ENCODE measurements around the gene ACOT13.
"Not testable (repeated sequence)": the region's sequence is repeated elsewhere in the genome, so short reads cannot be mapped to it uniquely, and the experiment has no call there.

Gene ACOT13

DNA sequence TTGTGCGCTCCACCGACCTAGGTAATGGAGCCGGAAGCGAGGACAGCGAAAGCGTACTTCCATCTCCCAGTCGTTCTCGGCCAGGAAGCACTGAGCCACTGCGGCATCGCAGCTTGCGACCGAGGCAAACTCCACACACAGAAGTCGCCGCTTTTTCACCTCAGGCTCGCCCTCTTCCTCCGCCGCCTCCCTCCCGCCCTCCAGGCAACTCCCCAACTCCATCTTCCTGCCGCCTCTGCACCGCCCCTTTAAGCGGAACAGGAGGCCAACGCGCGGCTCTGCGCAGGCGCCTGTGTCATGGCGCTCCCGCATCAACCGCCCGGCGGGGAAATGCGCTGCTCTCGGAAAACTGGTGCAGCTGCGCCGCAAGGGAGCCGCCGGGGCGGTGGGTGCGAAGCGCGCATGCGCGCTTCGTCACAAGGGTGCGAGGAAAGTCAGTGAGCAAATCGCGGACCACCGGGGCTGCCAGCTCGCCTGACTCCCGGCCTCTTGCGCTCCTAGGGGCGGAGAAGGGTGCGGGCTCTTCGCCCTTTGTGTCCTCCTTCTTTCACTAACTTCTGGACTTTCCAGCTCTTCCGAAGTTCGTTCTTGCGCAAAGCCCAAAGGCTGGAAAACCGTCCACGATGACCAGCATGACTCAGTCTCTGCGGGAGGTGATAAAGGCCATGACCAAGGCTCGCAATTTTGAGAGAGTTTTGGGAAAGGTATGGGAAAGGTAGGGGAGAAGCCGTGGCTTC is at the start of gene ACOT13, which contains the start of gene TDP2:
Gene ACOT13 (plus strand): TSS at position 437 of the 737 bp plus-strand sequence. CDS start 187 bp downstream, at position 624.
Gene TDP2 (minus strand): TSS at position 259 of the 737 bp plus-strand sequence. CDS start 37 bp downstream, at position 222.
- DNase-seq (ENCODE audit: low spot score), result peak; percentile 82

DNA sequence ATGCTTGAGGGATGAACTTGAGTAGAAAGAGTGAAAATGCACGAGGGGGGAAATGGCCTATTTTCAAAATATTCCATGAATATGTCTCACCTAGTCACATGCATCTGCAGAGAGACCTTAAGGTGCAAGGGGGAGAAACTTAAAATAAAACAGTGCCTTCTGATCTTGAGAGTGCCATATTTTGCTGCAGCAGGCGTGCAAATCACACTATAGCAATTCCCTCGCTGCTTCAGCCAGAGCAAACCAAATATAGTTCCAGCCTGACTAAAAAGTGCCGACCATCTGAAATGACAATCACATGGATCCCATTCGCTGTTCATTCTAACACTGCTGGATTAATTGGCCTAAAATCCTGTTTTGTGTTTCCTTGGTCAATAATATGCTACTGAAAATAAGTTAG is 47.2 kb upstream of the ACOT13 start:
- DNase-seq (ENCODE audit: low spot score), result no peak

DNA sequence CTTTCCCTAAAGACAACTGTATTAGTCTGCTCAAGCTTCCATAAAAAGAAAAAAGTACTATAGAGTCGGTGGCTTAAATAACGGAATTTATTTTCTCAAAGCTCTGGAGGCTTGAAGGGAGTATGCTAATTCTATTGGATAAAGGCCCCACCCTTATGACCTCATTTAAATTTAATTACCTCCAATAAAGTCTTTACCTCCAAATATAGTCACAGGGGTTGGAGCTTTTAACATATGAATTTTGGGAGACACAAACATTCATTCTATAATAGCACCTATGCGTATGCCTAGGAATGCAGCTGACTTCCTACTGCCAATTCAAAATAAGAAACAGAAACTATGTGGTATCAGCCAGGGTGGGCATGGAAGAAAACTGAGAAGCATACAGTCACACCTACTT is 46.2 kb upstream of the ACOT13 start:
- no peak for DNase-seq (ENCODE audit: low spot score)

GRCh38 chr6:24621626-24622289 is 45.1 kb upstream of the ACOT13 start:
- DNase-seq (ENCODE audit: low spot score), result no peak

DNA sequence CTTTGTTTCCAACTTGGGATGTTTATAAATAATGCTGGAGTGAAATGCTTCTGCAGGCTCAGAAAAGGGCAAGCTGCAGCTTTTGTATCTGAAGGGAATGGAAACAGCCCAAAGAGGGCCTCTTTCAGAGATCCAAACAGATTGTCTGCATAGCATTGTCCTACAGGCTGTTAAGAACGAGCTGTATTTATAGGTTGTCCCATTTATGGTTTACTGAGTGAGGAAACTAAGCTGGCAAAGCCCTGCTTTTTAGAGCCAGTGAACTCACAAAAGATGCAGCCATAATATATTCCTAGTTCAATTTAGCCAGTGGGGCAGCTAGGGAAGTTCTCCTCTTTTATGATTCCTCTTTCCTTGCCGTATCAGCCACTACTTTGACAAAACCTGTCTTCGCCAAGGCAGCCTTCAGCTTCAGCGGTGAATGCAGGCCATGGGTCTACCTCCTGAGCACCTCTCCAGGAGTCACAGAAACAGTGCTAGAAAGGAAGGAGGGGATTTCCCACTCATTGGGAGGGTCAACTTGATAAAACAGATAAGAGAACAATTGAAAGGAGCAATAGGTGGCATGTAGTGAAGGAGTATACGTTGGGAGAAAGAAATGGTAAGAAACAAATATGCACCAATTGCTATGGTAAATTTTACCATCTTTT is 35.9 kb upstream of the ACOT13 start:
- DNase-seq (ENCODE audit: low spot score), result no peak

- DNase-seq (ENCODE audit: low spot score), result no peak
These were observed 35.2 kb upstream of the ACOT13 start for GRCh38 chr6:24631671-24632070.

DNA sequence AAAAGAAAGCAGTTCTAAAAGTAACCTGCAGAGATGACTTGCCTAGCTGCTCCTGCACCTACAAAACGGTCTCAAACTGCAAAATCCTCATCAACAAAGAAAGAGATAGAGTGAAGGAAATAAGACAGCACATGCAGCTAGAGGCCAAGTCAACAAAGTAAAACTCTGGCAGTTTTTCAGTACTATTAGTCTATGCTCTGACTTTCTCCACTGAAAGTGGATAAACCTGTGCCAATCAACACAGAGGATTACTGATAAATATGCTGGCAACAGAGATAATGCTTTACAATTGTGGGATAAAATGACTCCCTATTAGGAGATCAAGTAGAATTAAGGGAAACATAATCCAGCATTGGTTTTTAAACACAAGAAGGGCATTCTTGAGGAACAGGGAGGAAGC is 34.3 kb upstream of the ACOT13 start:
- DNase-seq (ENCODE audit: low spot score), result no peak

- no peak for DNase-seq (ENCODE audit: low spot score)
These were observed 30.2 kb upstream of the ACOT13 start for GRCh38 chr6:24636681-24637080.

DNA sequence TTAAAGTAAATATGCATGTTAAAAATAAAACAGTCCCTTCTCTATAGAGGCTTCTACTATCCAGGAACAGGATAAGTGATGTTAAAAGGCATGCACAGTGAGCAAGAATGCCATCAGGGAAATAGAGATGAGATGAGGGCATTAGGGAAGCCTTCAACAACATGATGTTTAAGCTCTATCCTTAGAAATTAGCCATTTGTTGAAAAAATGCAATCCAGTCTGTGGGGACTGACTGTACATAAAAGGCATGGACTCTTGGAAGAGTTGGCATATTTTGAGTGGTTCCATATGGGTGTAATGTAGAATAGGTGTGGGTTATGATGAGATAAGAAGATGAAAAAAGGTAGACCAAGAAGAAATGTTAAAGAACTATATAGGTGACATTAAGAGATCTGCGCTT is 26.7 kb upstream of the ACOT13 start:
- no peak for DNase-seq (ENCODE audit: low spot score)

DNA sequence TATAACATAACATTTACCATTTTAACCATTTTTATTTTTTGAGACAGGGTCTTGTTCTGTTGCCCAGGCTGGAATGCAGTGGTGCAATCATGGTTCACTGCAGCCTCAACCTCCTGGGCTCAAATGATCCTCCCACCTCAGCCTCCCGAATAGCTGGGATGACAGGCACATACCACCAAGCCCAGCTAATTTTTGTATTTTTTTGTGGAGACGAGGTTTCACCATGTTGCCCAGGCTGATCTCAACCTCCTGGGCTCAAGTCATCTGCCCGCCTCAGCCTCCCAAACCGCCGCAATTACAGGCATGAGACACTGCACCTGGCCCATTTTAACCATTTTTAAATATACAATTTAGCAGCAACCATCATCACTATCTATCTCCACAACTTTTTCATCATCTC is 26.2 kb upstream of the ACOT13 start:
- not testable (repeated sequence) for DNase-seq (ENCODE audit: low spot score)

DNA sequence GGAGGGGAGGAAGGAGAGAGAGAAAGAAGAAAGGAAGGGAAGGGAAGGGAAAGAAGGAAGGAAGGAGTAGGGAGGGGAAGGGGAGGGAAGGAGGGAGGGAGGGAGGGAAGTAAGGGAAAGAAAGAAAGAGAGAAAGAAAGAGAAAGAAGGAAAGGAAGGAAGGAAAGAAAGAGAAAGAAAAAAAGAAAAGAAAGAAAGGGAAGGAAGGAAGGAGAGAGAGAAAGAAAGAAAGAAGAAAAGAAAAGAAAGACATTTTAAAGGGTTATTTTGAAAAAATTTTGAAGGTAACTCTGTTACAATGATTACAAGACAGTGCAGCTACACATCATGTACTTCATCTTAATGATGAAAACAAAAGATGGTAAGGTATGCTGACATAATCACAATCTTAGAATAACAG is 24.8 kb upstream of the ACOT13 start:
- no peak for DNase-seq (ENCODE audit: low spot score)

DNA sequence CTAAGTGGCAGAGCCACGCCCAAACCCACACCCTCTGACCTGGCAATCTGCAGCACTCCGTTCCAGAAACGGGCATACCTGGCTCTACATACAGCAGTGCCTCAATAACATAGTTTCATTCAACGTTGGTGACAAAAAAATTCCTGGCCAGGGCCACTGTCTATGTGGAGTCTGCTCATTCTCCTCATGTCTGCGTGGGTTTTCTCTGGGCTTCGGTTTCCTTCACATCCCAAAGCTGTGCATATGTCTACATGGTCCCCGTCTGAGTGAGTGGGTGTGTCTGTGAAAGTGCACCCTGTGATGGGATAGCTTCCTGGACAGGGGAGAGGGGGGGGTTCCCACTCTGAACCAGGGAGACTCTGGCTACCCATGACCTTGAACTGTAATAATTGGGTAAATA is 23.0 kb upstream of the ACOT13 start:
- no peak for DNase-seq (ENCODE audit: low spot score)

DNA sequence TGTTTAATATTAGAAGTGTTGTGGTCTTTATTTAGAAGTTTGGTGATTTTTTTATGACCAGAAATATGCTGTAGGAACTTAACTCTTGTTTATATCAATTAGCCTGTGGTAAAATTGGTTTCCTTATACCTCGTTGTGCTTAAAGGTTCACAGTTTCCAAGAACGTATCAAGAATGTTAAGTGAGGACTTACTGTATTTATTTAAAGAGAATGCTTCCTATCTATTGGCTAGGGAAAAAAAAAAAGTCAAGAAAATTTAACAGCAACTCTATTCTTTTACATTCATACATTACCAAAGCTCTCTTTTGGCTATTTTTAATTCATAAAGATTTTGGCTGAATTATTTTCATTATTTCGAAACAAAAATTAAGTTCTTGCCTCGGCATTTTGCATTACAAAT is 22.5 kb upstream of the ACOT13 start:
- DNase-seq (ENCODE audit: low spot score), result no peak

DNA sequence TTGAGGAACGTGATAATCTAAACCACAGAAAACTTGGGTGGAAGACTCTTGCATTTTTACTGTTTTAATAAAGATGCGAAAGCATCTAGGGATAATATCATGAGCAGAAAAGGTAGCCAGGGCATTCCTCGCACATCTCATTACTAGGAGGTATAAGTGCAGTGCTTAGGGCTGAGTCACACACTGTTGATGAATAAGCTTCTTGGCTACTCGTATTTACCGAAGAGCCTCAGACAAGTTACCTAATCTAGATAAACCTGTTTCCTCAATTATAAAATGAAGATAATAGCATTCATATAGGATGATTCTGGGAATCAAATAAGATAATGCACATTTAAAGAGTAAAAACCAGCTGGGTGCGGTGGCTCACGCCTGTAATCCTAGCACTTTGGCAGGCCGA is 20.1 kb upstream of the ACOT13 start:
- DNase-seq (ENCODE audit: low spot score), result no peak

DNA sequence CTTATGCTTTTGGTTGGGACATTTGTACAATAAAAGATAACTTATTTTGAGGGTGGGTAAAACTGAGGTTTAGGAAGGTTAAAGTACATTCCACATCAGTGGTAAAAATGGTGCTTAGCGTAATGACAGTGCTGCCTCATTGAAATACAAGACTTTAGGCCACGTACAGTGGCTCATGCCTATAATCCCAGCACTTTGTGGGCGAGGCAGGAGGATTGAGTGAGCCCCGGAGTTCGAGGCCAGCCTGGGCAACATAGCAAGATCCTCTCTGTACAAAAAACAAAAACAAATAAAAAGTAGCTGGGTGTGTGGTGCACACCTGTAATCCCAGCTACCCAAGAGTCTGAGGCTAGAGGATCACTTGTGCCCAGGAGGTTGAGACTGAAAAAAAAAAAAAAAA is 18.6 kb upstream of the ACOT13 start:
- no peak for DNase-seq (ENCODE audit: low spot score)

- no peak for DNase-seq (ENCODE audit: low spot score)
These were observed 17.2 kb upstream of the ACOT13 start for GRCh38 chr6:24649691-24650090.

GRCh38 chr6:24650365-24650764 is 16.5 kb upstream of the ACOT13 start:
- DNase-seq (ENCODE audit: low spot score), result no peak

DNA sequence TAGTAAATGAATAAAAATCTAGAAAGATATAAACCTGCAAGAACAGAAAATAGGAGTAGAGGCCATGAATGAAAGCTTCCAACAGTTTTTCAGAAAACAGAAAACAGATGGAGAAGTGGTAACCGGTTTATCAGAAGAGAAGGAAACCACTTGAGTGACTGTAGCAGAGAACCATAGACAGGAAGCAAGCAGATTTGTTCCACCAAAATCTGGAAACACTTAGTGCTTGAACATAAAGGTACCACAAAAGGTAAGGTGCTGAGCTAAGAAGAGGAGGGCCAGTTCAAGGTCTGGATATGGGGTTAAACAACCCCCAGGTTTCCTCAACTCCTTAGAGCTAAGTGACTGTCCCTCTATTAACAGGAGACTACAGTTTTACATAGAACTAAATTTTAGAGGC is 11.7 kb upstream of the ACOT13 start:
- no peak for DNase-seq (ENCODE audit: low spot score)

DNA sequence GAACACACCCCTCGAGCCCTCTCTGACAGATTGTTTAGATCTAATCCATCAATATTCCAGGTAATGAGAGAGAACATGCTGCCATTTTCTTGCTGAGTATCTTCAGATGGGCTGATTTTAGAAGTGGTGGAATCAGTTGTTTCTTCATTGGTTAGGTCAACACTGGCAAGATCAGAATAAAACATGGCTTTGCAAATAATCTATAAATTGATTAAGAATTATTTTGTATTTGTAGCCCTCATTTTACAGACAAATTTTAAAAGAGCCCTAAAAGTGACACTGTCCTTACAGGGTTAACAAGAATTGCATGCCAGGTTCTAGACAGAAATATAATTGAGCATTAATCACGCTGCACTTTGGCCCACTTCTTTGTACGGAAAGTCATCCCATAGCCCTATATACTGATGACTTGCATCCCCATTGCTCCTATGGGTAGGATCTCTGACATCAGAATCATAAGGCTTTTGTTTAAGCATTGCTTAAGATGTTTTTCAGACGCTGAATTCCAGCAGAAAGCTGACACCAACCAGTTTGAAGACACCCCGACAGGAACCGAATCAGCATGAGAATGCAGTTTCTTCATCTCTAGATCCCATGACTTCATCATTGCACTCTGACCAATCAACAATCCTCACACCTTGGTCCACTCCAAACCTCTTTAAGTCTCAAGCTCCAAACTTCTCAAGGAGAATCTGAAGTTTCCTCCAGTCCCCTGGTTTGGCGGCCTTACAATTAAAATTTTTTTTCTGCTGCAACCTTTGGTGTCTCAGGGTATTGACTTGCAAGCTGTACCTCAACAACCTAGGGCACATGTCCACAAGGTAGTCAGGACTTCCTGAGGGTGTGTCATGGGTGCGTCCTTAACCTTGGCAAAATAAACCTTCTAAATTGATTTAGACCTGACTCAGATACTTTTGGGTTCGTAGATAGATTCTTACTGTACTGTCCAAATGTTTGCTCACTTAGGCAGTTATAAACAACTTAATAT is 8.0 kb upstream of the ACOT13 start:
- DNase-seq (ENCODE audit: low spot score), result no peak

GRCh38 chr6:24659561-24659960 is 7.3 kb upstream of the ACOT13 start:
- no peak for DNase-seq (ENCODE audit: low spot score)

DNA sequence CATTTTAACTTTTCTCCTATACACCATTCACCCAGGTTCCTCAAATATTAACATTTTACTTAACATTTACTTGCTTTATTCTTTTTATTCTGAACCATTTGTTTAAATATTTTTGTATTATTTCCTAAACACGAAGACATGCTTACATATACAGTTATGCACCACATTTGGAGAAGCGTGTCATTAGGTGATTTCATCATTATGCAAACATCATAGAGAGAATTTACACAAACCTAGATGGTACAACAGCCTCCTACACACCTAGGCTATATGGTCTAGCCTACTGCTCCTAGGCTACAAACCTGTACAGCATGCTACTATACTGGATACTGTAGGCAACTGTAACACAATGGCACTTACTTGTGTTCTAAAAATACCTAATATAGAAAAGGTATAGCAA is 6.8 kb upstream of the ACOT13 start:
- no peak for DNase-seq (ENCODE audit: low spot score)

DNA sequence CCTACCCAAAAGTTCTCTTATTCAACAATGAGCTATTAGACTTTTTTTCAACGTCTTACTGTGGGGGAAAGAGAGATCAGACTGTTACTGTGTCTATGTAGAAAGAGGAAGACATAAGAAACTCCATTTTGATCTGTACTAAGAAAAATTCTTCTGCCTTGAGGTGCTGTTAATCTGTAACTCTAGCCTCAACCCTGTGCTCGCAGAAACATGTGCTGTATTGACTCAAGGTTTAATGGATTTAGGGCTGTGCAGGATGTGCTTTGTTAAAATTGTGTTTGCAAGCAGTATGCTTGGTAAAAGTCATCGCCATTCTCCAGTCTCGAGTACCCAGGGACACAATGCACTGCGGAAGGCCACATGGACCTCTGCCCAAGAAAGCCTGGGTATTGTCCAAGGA is 5.1 kb upstream of the ACOT13 start:
- DNase-seq (ENCODE audit: low spot score), result not testable (repeated sequence)

Measured in HuH-7 (cell line).